ENCODE measurements around the gene TSSC4. TPM values are rescaled to one million over a fixed set of nuclear protein-coding genes. Genes with fewer than 3 reads are reported as not detected.

The TSSC4 gene
- total RNA-seq, 1 donor from 2014 or later = 70.0 TPM

- Histone ChIP-seq H4K20me1 (ENCODE audit: insufficient read depth, low read length) (no peaks in the 10 kb centered on the region), H3K4me2 (ENCODE audit: low read length) (no peak overlapping the region), H3K9me3 (ENCODE audit: insufficient read depth, low read depth, low read length) (no peaks in the 10 kb centered on the region), H3K79me2 (ENCODE audit: insufficient read depth, low read length) (no peaks in the 10 kb centered on the region), H3K36me3 (ENCODE audit: insufficient read depth, low read length) (no peaks in the 10 kb centered on the region), H3K27me3 (ENCODE audit: insufficient read depth, low read length) (peaks cover 10% of the 10 kb centered on the region), H3K9ac (ENCODE audit: low read length) (no peak overlapping the region), H3K27ac (ENCODE audit: low read depth, low read length) (no peak overlapping the region), H2AFZ (ENCODE audit: low read depth, low read length) (no peak overlapping the region), H3K4me3 (ENCODE audit: insufficient read depth, low read depth, low read length) (no peak overlapping the region), H3K4me1 (ENCODE audit: insufficient read depth, low read length) (no peaks in the 10 kb centered on the region)
- Mint-ChIP-seq H3K27ac (ENCODE audit: unreplicated experiment) (no peak overlapping the region), H3K27me3 (ENCODE audit: low read depth, unreplicated experiment) (peaks cover 37% of the 10 kb centered on the region), H3K4me1 (ENCODE audit: low read depth, unreplicated experiment) (no peaks in the 10 kb centered on the region), H3K9me3 (ENCODE audit: unreplicated experiment) (peaks cover 6% of the 10 kb centered on the region), H3K36me3 (ENCODE audit: low read depth, unreplicated experiment) (no peaks in the 10 kb centered on the region), H3K4me3 (ENCODE audit: unreplicated experiment) (no peak overlapping the region)
- FAIRE-seq (no peak), DNase-seq (ENCODE audit: low read depth) (no peak)
- TF ChIP-seq EZH2 (IDR thresholded peaks at IDR 0.05; ENCODE audit: insufficient read depth, low read length) (no peak), CTCF (IDR thresholded peaks at IDR 0.05; ENCODE audit: insufficient read depth, low read depth, low read length) (no peak)
Measured at GRCh38 chr11:2434506-2435255, 34.1 kb downstream of the TSSC4 start.

- Histone ChIP-seq H3K36me3 (ENCODE audit: insufficient read depth, low read length) (no peaks in the 10 kb centered on the region), H3K27ac (ENCODE audit: low read depth, low read length) (no peak overlapping the region), H3K9ac (ENCODE audit: low read length) (no peak overlapping the region), H4K20me1 (ENCODE audit: insufficient read depth, low read length) (no peaks in the 10 kb centered on the region), H3K4me2 (ENCODE audit: low read length) (no peak overlapping the region), H3K27me3 (ENCODE audit: insufficient read depth, low read length) (peaks cover 10% of the 10 kb centered on the region), H3K4me3 (ENCODE audit: insufficient read depth, low read depth, low read length) (no peak overlapping the region), H3K4me1 (ENCODE audit: insufficient read depth, low read length) (no peaks in the 10 kb centered on the region), H3K9me3 (ENCODE audit: insufficient read depth, low read depth, low read length) (no peaks in the 10 kb centered on the region), H2AFZ (ENCODE audit: low read depth, low read length) (no peak overlapping the region), H3K79me2 (ENCODE audit: insufficient read depth, low read length) (no peaks in the 10 kb centered on the region)
- Mint-ChIP-seq H3K4me3 (ENCODE audit: unreplicated experiment) (no peak overlapping the region), H3K27ac (ENCODE audit: unreplicated experiment) (no peak overlapping the region), H3K27me3 (ENCODE audit: low read depth, unreplicated experiment) (peaks cover 45% of the 10 kb centered on the region), H3K36me3 (ENCODE audit: low read depth, unreplicated experiment) (no peaks in the 10 kb centered on the region), H3K9me3 (ENCODE audit: unreplicated experiment) (peaks cover 9% of the 10 kb centered on the region), H3K4me1 (ENCODE audit: low read depth, unreplicated experiment) (no peaks in the 10 kb centered on the region)
- DNase-seq (ENCODE audit: low read depth) (no peak), FAIRE-seq (no peak)
- TF ChIP-seq EZH2 (IDR thresholded peaks at IDR 0.05; ENCODE audit: insufficient read depth, low read length) = no peak
- TF ChIP-seq CTCF (IDR thresholded peaks at IDR 0.05; ENCODE audit: insufficient read depth, low read depth, low read length) = no peak
Measured at GRCh38 chr11:2435288-2436012, 34.9 kb downstream of the TSSC4 start.
